SIG-M5 treated with dmso at 0.1 percent for 504 hours (cell line): ENCODE data around the gene SRBD1.
A peak's percentile ranks its signal among the peaks of the same experiment; 100 is the strongest.

Experiments
- DNase-seq: peaks from one replicate; lab custom pipeline; 2025; ENCODE audit not compliant: unreplicated experiment; lab: John Stamatoyannopoulos, UW

SRBD1 gene

GRCh38 chr2:45554742-45555140, 56.3 kb downstream of the SRBD1 start:
- DNase-seq, result no peak

- no peak for DNase-seq
Measured at GRCh38 chr2:45554073-45554741, 56.9 kb downstream of the SRBD1 start.

- DNase-seq, result no peak
Measured at GRCh38 chr2:45551862-45552261, 59.2 kb downstream of the SRBD1 start.

GRCh38 chr2:45545943-45546342, 65.1 kb downstream of the SRBD1 start:
- peak; percentile 40 for DNase-seq

GRCh38 chr2:45543257-45543656, 67.8 kb downstream of the SRBD1 start:
- no peak for DNase-seq

- DNase-seq, result no peak
Measured at GRCh38 chr2:45542013-45542412, 69.1 kb downstream of the SRBD1 start.

GRCh38 chr2:45541450-45541849, 69.6 kb downstream of the SRBD1 start:
- DNase-seq, result no peak

- DNase-seq, result no peak
Measured at GRCh38 chr2:45540942-45541341, 70.1 kb downstream of the SRBD1 start.

GRCh38 chr2:45533771-45534170, 77.3 kb downstream of the SRBD1 start:
- DNase-seq, result no peak

- DNase-seq, result no peak
Measured at GRCh38 chr2:45532181-45532580, 78.9 kb downstream of the SRBD1 start.

GRCh38 chr2:45524016-45524415, 87.1 kb downstream of the SRBD1 start:
- no peak for DNase-seq

GRCh38 chr2:45518546-45518945, 92.5 kb downstream of the SRBD1 start:
- DNase-seq, result no peak

- DNase-seq, result no peak
Measured at GRCh38 chr2:45510701-45511420, 100.2 kb downstream of the SRBD1 start.

- no peak for DNase-seq
Measured at GRCh38 chr2:45506756-45507155, 104.3 kb downstream of the SRBD1 start.

GRCh38 chr2:45505138-45505537, 105.9 kb downstream of the SRBD1 start:
- no peak for DNase-seq

- DNase-seq, result peak; percentile 8
Measured at GRCh38 chr2:45498661-45499550, 112.2 kb downstream of the SRBD1 start.

GRCh38 chr2:45497355-45497754, 113.7 kb downstream of the SRBD1 start:
- no peak for DNase-seq

GRCh38 chr2:45496869-45497268, 114.2 kb downstream of the SRBD1 start:
- no peak for DNase-seq

- DNase-seq, result no peak
Measured at GRCh38 chr2:45494978-45495293, 116.1 kb downstream of the SRBD1 start.

- peak; percentile 54 for DNase-seq
Measured at GRCh38 chr2:45494275-45494977, 116.6 kb downstream of the SRBD1 start.

GRCh38 chr2:45484965-45485364, 126.1 kb downstream of the SRBD1 start:
- DNase-seq, result no peak
